Small intestine (tissue), 7 donors: ENCODE measurements around the gene TMCC1. TPM values are rescaled to one million over a fixed set of nuclear protein-coding genes. Genes with fewer than 3 reads are reported as not detected.

Experiments used
- DNase-seq, 2 donors: peaks; one replicate each; pipeline versions ENCODE4 v3.0.0 to v3.0.0-alpha.2; 2013
- FAIRE-seq: peaks from 2 replicates; lab custom pipeline; 2012; peaks lifted over from hg19 to GRCh38; lab: Jason Lieb, UNC
- H3K27ac ChIP-seq, 3 donors: one replicate each; pipeline ENCODE4 v1.5.1; 2013; ENCODE audit warnings: low read length in 2 of 3, mild to moderate bottlenecking in 2 of 3, control low read depth in 1 of 3, inconsistent platforms in 1 of 3, low read depth in 1 of 3, moderate library complexity in 1 of 3
- H3K27me3 ChIP-seq, 3 donors: one replicate each; pipeline ENCODE4 v1.6.1; 2013; ENCODE audit warnings: low read length in 3 of 3, inconsistent platforms in 1 of 3; ENCODE audit not compliant: control insufficient read depth in 3 of 3, insufficient read depth in 3 of 3
- H3K36me3 ChIP-seq, 3 donors: one replicate each; pipeline ENCODE4 v1.6.1; 2013; ENCODE audit warnings: low read length in 3 of 3, inconsistent platforms in 1 of 3, low read depth in 1 of 3, mild to moderate bottlenecking in 1 of 3, moderate library complexity in 1 of 3; ENCODE audit not compliant: control insufficient read depth in 3 of 3, insufficient read depth in 2 of 3
- H3K4me1 ChIP-seq, 3 donors: one replicate each; pipeline ENCODE4 v1.6.1; 2013; ENCODE audit warnings: low read length in 2 of 3, inconsistent platforms in 1 of 3, low read depth in 1 of 3, mild to moderate bottlenecking in 1 of 3, moderate library complexity in 1 of 3; ENCODE audit not compliant: control insufficient read depth in 3 of 3, insufficient read depth in 2 of 3
- H3K4me3 ChIP-seq, 3 donors: one replicate each; pipeline ENCODE4 v1.5.1; 2013; ENCODE audit warnings: low read length in 3 of 3, control low read depth in 1 of 3, inconsistent platforms in 1 of 3, low read depth in 1 of 3, mild to moderate bottlenecking in 1 of 3, moderate library complexity in 1 of 3
- H3K9me3 ChIP-seq, 2 donors: one replicate each; pipeline ENCODE4 v1.6.1; 2013; ENCODE audit warnings: low read depth in 1 of 2, low read length in 1 of 2; ENCODE audit not compliant: control insufficient read depth in 2 of 2, insufficient read depth in 1 of 2
- WGBS, 3 donors: extraction: QIAGEN DNeasy Blood & Tissue Kit; methylation state at CpG; one replicate each; pipeline ENCODE4 v1.1.7; 2013; 5-methylcytosine and 5-hydroxymethylcytosine counted together
- polyA plus RNA-seq, 4 donors: library from polyadenylated mRNA; stranded (reverse) in 3 of 4; unstranded in 1 of 4; fragments of 200-250 nt in 3 of 4; fragments of 120-200 nt in 1 of 4; gene quantifications; one replicate each; pipeline versions ENCODE4 v1.2.1 to v1.2.3, GENCODE V29; 2013
- donor health status: healthy with polysubstance abuse.
- donor health status: control.
- donor health status: control.
- donor health status: Bipolar disorder and iron deficiency.
- donor health status: healthy.

The TMCC1 gene
- polyA plus RNA-seq, 4 donors = 5.4 to 16.4 (median 7.6) TPM

DNA sequence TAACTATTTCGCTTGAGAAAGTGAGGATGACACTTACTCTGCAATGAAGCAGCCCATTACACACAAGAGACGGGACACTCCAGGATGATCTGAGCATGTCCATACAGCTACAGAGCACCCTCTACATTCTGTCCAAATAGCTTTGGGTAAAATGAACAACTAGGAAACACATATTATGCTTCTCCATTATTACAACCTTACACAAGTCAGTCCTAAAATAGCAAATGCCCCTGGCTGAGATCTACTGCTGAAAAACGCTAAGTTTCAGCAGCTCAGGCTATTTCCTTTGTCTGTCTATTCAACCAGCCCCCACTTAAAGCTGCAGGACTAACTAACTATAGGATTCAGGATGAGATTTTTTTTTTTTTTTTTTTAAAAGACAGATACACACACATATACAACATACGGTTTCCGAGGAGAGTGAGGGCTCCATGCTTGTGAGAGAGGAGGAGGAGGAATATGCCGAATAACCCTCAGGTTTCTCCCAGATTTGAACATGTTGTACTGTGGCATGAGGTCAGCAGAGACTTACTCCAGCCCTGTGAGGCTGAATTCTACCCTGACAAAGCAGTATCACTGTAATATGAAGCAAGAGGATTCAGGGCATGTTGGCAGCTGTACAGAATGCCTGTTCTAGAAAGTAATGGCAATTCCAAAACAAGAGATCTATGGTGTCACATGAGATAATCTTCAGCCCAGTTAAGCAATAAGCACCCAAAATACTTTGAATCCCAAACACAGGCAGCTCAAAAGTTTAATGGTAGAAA lies 169.8 kb downstream of the TMCC1 start:
- H3K27ac ChIP-seq = peak overlapping the region in 1 of 3 donors; percentile 20
- 74 to 91% (median 90%) methylated on average over 6 of the region's 6 CpGs for WGBS, 3 donors
- H3K4me3 ChIP-seq = no peak overlapping the region
- H3K27me3 ChIP-seq = no peaks in the 10 kb centered on the region
- peaks cover 0 to 2% (median 0%) of the 10 kb centered on the region in 3 donors for H3K36me3 ChIP-seq
- DNase-seq = no peak
- no peaks in the 10 kb centered on the region for H3K4me1 ChIP-seq
- H3K9me3 ChIP-seq = no peaks in the 10 kb centered on the region
- FAIRE-seq = no peak

DNA sequence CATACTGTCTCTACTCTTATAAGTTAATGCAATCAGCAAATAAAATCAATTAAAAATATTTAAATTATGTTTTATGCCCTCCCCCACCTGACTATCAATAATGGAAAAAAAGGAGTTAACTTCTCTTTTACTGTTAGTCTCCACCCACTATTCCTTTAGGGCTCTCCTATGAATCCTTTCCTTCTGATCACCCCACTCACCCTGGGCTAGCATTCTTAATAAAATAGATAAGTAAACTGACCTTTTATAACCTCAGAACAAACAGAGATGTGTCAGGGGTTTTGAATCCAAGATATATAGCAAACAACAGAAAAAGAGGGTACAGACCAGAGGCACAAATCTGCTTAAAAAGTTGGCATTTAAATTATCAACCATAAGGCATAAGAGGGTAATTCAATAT lies 171.0 kb downstream of the TMCC1 start:
- H3K9me3 ChIP-seq = no peaks in the 10 kb centered on the region
- FAIRE-seq = no peak
- H3K27ac ChIP-seq = no peak overlapping the region
- H3K4me1 ChIP-seq = no peaks in the 10 kb centered on the region
- H3K36me3 ChIP-seq = peaks cover 0 to 2% (median 0%) of the 10 kb centered on the region in 3 donors
- no peak overlapping the region for H3K4me3 ChIP-seq
- H3K27me3 ChIP-seq = no peaks in the 10 kb centered on the region
- DNase-seq = no peak

DNA sequence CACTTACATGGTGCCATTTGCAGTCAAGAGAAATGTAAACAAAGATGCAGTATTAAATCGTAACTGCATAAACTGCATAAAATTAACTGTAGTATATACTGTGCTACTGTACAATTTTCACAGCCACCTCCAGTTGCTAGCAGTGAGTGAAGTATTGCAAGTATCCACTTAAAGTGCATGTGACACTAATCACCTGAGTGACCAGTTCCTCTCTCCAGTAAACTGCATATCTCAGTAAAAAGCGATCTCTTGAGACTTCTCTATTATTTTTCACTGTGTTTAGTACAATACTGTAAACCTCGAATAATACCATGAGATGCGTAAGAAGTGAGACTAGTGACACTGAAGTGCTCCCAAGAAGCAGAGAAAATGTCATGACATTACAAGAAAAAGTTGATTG lies 175.3 kb downstream of the TMCC1 start:
- FAIRE-seq (no peak), DNase-seq (peak in 1 of 2 donors; percentile 30)
- H3K27ac ChIP-seq = no peak overlapping the region
- no peaks in the 10 kb centered on the region for H3K9me3 ChIP-seq
- no peaks in the 10 kb centered on the region for H3K4me1 ChIP-seq
- no peaks in the 10 kb centered on the region for H3K27me3 ChIP-seq
- peaks cover 0 to 2% (median 0%) of the 10 kb centered on the region in 3 donors for H3K36me3 ChIP-seq
- 74 to 84% (median 74%) methylated on average over 4 of the region's 4 CpGs for WGBS, 3 donors
- no peak overlapping the region for H3K4me3 ChIP-seq

DNA sequence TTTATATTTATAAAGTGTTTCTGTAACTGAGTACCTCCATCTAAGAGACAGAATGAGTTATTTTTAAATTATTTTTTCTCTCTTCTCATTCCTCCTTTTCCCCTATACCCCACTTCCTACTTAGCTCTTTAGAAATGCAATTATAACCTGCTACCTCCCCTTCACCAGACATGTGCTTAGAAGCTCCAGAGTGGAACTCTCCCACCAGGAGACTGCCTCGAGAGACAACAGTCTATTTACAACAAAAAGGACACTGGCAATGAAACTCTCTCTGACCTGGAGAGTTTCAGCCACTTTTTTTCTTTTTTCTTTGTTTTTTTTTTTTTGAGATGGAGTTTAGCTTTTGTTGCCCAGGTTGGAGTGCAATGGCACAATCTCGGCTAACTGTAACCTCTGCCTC lies 177.7 kb downstream of the TMCC1 start:
- H3K27ac ChIP-seq = no peak overlapping the region
- no peaks in the 10 kb centered on the region for H3K27me3 ChIP-seq
- no peak for DNase-seq
- H3K9me3 ChIP-seq = no peaks in the 10 kb centered on the region
- no peak for FAIRE-seq
- WGBS, 3 donors = 93 to 95% (median 93%) methylated on average over 1 to 2 of the region's 2 CpGs
- H3K4me3 ChIP-seq = no peak overlapping the region
- H3K36me3 ChIP-seq = peaks cover 0 to 5% (median 0%) of the 10 kb centered on the region in 3 donors
- no peaks in the 10 kb centered on the region for H3K4me1 ChIP-seq

DNA sequence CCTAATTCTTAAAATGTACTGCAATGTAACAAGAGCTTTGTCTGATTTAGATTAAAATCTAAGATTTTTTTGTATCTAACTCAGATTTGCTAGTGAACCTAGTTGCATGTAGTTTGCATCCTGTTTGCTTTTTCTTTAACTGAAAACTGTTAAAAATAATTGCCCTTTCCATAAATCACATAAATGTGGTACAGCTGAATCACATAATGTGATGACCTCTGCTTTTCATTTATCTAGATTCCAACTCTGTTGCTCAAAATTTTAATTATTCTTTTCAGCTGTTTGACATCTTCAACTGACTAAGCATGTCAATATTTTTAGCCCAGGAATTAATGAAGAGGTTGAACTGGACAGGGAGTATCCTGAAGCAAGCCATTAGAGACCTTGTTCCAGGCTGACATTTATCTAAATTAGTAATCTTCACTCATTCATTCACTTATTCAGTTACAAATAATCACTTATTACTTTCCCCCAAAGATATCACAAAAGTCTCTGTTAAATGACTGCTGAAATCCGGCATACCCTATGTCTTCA lies 185.1 kb downstream of the TMCC1 start:
- Histone ChIP-seq H3K27me3 (no peaks in the 10 kb centered on the region), H3K36me3 (peaks cover 0 to 3% (median 0%) of the 10 kb centered on the region in 3 donors), H3K27ac (no peak overlapping the region), H3K9me3 (no peaks in the 10 kb centered on the region), H3K4me3 (no peak overlapping the region), H3K4me1 (no peaks in the 10 kb centered on the region)
- DNase-seq = no peak
- 97 to 100% (median 97%) methylated on average over 1 of the region's 1 CpG for WGBS, 3 donors
- no peak for FAIRE-seq

DNA sequence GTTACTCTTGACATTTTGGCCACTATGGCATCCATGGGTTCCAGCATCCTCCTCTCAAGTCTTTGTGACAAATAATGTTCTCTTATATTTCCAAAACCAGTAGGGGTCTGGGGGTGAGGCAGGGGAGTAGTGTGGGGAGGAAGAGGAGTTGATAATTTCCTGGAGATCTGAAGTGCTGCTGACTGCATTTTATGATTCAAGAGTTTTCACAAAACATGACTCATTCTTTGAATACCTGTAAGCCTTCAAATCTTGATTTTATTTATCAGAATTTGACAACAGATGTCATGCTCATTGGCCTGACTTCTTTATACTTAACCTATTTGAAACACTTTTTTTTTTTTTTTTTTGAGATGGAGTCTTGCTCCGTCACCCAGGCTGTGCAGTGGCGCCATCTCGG lies 188.2 kb downstream of the TMCC1 start:
- no peak for DNase-seq
- WGBS, 3 donors = 93 to 100% (median 99%) methylated on average over 3 of the region's 3 CpGs
- no peak overlapping the region for H3K4me3 ChIP-seq
- H3K27ac ChIP-seq = no peak overlapping the region
- no peaks in the 10 kb centered on the region for H3K9me3 ChIP-seq
- H3K27me3 ChIP-seq = no peaks in the 10 kb centered on the region
- no peaks in the 10 kb centered on the region for H3K36me3 ChIP-seq
- FAIRE-seq = no peak
- no peaks in the 10 kb centered on the region for H3K4me1 ChIP-seq

DNA sequence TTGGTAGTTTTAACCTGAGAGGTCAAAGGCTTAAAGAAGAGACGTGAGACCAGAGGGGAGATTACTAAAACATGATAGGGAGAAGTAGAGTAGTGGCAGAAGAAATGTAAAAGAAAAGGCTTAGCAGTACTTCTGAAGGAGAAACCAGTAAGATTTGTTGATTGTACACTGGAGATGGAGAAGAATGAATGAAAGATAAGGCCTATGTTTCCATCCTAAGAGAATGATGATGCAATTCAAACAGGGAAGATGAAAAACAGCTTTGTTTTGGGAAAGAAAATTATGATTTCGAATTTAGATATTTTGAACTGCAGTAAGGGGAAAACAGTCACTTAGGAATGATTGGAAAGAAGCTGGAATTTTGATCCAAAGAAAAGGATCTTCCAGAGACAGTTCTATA lies 189.6 kb downstream of the TMCC1 start:
- DNase-seq (no peak), FAIRE-seq (no peak)
- Histone ChIP-seq H3K27me3 (no peaks in the 10 kb centered on the region), H3K4me1 (no peaks in the 10 kb centered on the region), H3K9me3 (no peaks in the 10 kb centered on the region), H3K36me3 (no peaks in the 10 kb centered on the region), H3K27ac (no peak overlapping the region), H3K4me3 (no peak overlapping the region)
- WGBS, 3 donors = 70 to 75% (median 74%) methylated on average over 2 of the region's 2 CpGs

DNA sequence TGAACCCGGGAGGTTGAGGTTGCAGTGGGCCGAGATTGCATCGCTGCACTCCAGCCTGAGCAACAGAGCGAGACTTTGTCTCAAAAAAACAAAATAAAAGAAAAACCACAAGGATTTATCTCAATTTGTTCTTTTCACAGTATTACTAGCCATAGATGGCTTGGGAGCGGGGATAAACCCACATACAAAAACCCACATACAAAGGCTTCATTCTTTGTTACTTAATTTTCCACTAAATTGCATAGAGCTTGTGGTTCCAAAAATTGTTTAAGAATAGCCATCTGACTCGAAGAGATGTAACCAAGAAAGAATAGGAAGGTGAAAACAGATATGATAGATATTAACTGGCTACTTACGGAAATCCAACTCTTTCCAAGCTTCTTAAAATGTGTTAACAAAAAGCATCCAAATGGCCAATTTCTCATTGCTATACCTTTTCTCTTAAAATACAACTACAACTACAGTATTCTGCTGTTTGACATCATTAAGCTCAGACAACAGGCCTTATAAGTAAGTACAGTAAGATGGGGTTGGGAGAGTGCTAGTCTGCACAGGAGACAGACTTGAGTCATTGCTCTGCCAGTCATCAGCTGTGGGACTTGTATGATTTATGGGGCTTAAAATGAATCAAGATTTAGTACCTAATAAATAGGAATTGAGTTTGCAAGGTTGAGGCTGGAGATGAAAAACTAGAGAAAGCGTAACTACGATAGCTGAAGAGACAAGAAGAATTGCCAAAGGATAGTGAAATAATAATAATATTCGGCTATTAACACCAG lies 190.4 kb downstream of the TMCC1 start:
- DNase-seq (no peak), FAIRE-seq (no peak)
- WGBS, 3 donors = 93 to 96% (median 94%) methylated on average over 10 of the region's 10 CpGs
- H3K36me3 ChIP-seq = no peaks in the 10 kb centered on the region
- no peaks in the 10 kb centered on the region for H3K27me3 ChIP-seq
- no peaks in the 10 kb centered on the region for H3K4me1 ChIP-seq
- no peak overlapping the region for H3K4me3 ChIP-seq
- no peak overlapping the region for H3K27ac ChIP-seq
- H3K9me3 ChIP-seq = no peaks in the 10 kb centered on the region
